IMR-90 (cell line): ENCODE data around the gene SLC16A8.

Experiments
- BHLHE40 ChIP-seq: fragments of 150-350 bp; IDR thresholded peaks from 2 replicates; pipeline ENCODE4 v1.6.1; 2016; ENCODE audit warnings: mild to moderate bottlenecking, low read depth, low read length
- CTCF ChIP-seq: conservative IDR thresholded peaks from 2 replicates; pipeline ENCODE4 v1.5.1; 2012; ENCODE audit warnings: mild to moderate bottlenecking, low read depth, low read length, improper control_type of control experiment
- POLR2A ChIP-seq: IDR thresholded peaks from 2 replicates; pipeline ENCODE4 v1.6.1; 2012; ENCODE audit warnings: mild to moderate bottlenecking, low read depth, low read length
- RAD21 ChIP-seq: IDR thresholded peaks from 2 replicates; pipeline ENCODE4 v1.6.1; 2012; ENCODE audit warnings: low read length, improper control_type of control experiment

GRCh38 chr22:38108561-38109319 lies 24.8 kb upstream of the SLC16A8 start:
- TF ChIP-seq POLR2A (no peak), CTCF (no peak), RAD21 (no peak), BHLHE40 (no peak)
